Activated T-helper 2 cell treated with anti-CD3 and anti-CD28 coated beads, Interferon-gamma antibody, Interleukin-2, Interleukin-4, amounts not matched to agents 10 μg/mL and 5 μg/mL and 100 μg/mL, durations not matched to agents 14 hours and 24 hours and 36 hours (primary cell): ENCODE results near the gene CCDC7. TPM values are rescaled to one million over a fixed set of nuclear protein-coding genes. Genes with fewer than 3 reads are reported as not detected.

Experiments used
- DNase-seq: peaks from one replicate; pipeline ENCODE4 v3.0.0; 2021; ENCODE audit warnings: low spot score
- H3K27ac Mint-ChIP-seq: one replicate; pipeline ENCODE4 v1.8.0; 2021; ENCODE audit warnings: mixed read lengths
- H3K27me3 Mint-ChIP-seq: one replicate; pipeline ENCODE4 v1.8.0; 2021; ENCODE audit warnings: low read depth, mixed read lengths
- H3K36me3 Mint-ChIP-seq: one replicate; pipeline ENCODE4 v1.8.0; 2021; ENCODE audit warnings: low read depth, mixed read lengths
- H3K4me1 Mint-ChIP-seq: one replicate; pipeline ENCODE4 v1.8.0; 2021; ENCODE audit warnings: low read depth, mixed read lengths
- H3K4me3 Mint-ChIP-seq: one replicate; pipeline ENCODE4 v1.8.0; 2021; ENCODE audit warnings: low read depth, mild to moderate bottlenecking, moderate library complexity, mixed read lengths
- H3K9me3 Mint-ChIP-seq: one replicate; pipeline ENCODE4 v1.8.0; 2021; ENCODE audit warnings: mixed read lengths
- intact Hi-C: fragments of 100-400 bp; cut with micrococcal nuclease; formaldehyde crosslinking; loops from one replicate; pipeline ENCODE4 v1.15.1; 2023
- total RNA-seq: library from RNA; stranded (reverse); gene quantifications from 2 replicates; pipeline ENCODE4 v1.2.3, GENCODE V29; 2022

CCDC7 gene
- total RNA-seq, 1 donor from 2014 or later, result 14.0 TPM

DNA sequence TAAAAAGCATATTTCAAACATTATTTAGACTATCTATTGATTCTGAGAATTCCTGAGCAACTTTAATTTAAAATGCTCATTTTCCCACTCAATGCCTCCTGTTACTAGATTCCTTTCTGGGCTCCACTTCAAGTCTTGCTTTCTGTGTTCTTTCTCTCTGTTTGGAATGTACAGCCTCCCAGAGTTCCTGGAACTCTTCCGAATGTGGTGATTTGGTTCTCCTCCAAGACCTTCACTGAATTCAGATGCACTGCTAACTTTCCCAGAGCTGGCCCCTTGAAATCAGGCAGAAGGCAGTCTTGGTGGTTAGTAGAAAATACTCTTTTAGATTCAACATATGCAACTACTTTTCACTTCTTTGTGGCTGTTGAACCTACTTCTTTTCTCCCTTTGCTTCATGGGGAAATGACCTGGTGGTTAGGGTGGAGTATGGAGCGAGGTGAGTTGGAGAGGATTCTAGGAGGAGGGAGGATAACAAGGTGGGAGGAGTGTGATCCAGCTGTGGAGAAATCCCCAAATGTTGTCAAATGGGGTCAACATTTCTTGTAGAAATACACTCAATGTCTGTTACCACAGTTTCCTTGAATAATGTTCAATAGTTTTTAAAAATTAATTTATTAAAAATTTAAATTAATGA lies 27.9 kb upstream of the CCDC7 start:
- peaks cover 8% of the 10 kb centered on the region for H3K9me3 Mint-ChIP-seq
- no peaks in the 10 kb centered on the region for H3K36me3 Mint-ChIP-seq
- H3K27me3 Mint-ChIP-seq, result peaks cover 8% of the 10 kb centered on the region

GRCh38 chr10:32418572-32418971 lies 27.4 kb upstream of the CCDC7 start:
- H3K9me3 Mint-ChIP-seq, result peaks cover 14% of the 10 kb centered on the region
- H3K27ac Mint-ChIP-seq, result no peak overlapping the region
- no peak overlapping the region for H3K4me3 Mint-ChIP-seq
- peaks cover 3% of the 10 kb centered on the region for H3K4me1 Mint-ChIP-seq
- H3K27me3 Mint-ChIP-seq, result peaks cover 8% of the 10 kb centered on the region
- no peak for DNase-seq
- intact Hi-C loops, result no loop called here
- peaks cover 3% of the 10 kb centered on the region for H3K36me3 Mint-ChIP-seq

More for the DNA sequence above, 27.9 kb upstream of the CCDC7 start:
- no peak for DNase-seq
- intact Hi-C loops, result no loop called here
- Mint-ChIP-seq H3K4me1 (peaks cover 6% of the 10 kb centered on the region), H3K4me3 (no peak overlapping the region), H3K27ac (no peak overlapping the region)

- Mint-ChIP-seq H3K4me3 (no peak overlapping the region), H3K27ac (no peak overlapping the region), H3K36me3 (peaks cover 3% of the 10 kb centered on the region), H3K4me1 (no peaks in the 10 kb centered on the region), H3K27me3 (peaks cover 11% of the 10 kb centered on the region), H3K9me3 (peaks cover 21% of the 10 kb centered on the region)
- DNase-seq, result no peak
- intact Hi-C loops, result no loop called here
Measured at GRCh38 chr10:32419615-32420014, 26.3 kb upstream of the CCDC7 start.

- H3K27ac Mint-ChIP-seq, result no peak overlapping the region
- no peak for DNase-seq
- intact Hi-C loops, result no loop called here
- no peak overlapping the region for H3K4me3 Mint-ChIP-seq
- peaks cover 21% of the 10 kb centered on the region for H3K9me3 Mint-ChIP-seq
- H3K36me3 Mint-ChIP-seq, result peaks cover 3% of the 10 kb centered on the region
- no peaks in the 10 kb centered on the region for H3K4me1 Mint-ChIP-seq
- H3K27me3 Mint-ChIP-seq, result peaks cover 17% of the 10 kb centered on the region
Measured at GRCh38 chr10:32426186-32426585, 19.8 kb upstream of the CCDC7 start.

GRCh38 chr10:32433542-32433941 lies 12.4 kb upstream of the CCDC7 start:
- Mint-ChIP-seq H3K9me3 (peaks cover 8% of the 10 kb centered on the region), H3K4me1 (peaks cover 2% of the 10 kb centered on the region), H3K36me3 (no peaks in the 10 kb centered on the region), H3K4me3 (no peak overlapping the region), H3K27ac (no peak overlapping the region), H3K27me3 (peaks cover 13% of the 10 kb centered on the region)
- no peak for DNase-seq
- intact Hi-C loops, result no loop called here

DNA sequence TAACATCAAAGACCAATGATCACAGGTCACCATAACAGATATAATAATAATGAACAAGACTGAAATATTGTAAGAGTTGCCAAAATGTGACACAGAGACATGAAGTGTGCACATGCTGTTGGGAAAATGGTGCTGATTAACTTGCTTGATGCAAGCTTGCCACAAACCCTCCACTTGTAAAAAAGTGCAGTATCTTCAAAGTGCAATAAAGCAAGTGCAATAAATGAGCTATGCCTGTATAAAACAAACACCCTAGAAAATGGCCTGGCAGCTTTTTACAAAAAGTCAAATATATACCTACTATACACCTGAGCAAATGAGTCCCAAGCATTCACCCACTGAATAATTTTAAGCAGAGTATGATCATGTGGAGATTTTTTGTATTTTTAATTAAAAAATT lies 9.7 kb upstream of the CCDC7 start:
- no peak overlapping the region for H3K27ac Mint-ChIP-seq
- intact Hi-C loops, result no loop called here
- no peak overlapping the region for H3K4me3 Mint-ChIP-seq
- H3K36me3 Mint-ChIP-seq, result no peaks in the 10 kb centered on the region
- peaks cover 2% of the 10 kb centered on the region for H3K4me1 Mint-ChIP-seq
- peaks cover 13% of the 10 kb centered on the region for H3K27me3 Mint-ChIP-seq
- no peak for DNase-seq
- H3K9me3 Mint-ChIP-seq, result peaks cover 8% of the 10 kb centered on the region

DNA sequence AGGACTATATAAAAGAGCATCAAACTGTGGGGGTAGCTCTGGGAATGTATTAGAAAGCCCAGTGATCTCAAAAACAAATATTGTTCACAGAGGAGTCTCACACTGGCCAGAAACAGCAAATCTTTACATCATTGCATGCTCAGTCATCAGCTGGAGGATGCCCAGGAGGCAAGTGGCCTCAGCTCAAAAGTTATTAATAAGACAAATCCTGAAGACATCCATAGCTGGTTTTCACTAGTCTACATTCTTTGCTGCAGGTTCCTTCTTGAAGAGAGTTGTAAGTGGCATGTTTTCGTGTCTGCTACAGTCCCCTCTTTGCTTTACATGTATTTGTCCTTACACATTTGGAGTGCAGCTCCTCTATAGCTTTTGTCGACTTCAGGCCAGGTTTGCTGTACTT lies 8.6 kb upstream of the CCDC7 start:
- peaks cover 2% of the 10 kb centered on the region for H3K4me1 Mint-ChIP-seq
- intact Hi-C loops, result no loop called here
- no peaks in the 10 kb centered on the region for H3K36me3 Mint-ChIP-seq
- H3K27me3 Mint-ChIP-seq, result peaks cover 12% of the 10 kb centered on the region
- no peak overlapping the region for H3K27ac Mint-ChIP-seq
- no peak for DNase-seq
- H3K9me3 Mint-ChIP-seq, result peaks cover 8% of the 10 kb centered on the region
- H3K4me3 Mint-ChIP-seq, result no peak overlapping the region

- H3K27me3 Mint-ChIP-seq, result peaks cover 7% of the 10 kb centered on the region
Measured at GRCh38 chr10:32445036-32445435, 904 bp upstream of the CCDC7 start.

GRCh38 chr10:32446536-32447406 lies 831 bp downstream of the CCDC7 start:
- intact Hi-C loops, result loop anchor here (1.0 to 10.0 kb wide), 4 partner anchors 68 to 511 kb away; partner anchors contain the start of genes ITGB1 and KIF5B
- Mint-ChIP-seq H3K27me3 (peaks cover 2% of the 10 kb centered on the region), H3K9me3 (peaks cover 4% of the 10 kb centered on the region), H3K27ac (peak overlapping the region; percentile 94), H3K4me1 (peaks cover 10% of the 10 kb centered on the region), H3K36me3 (peaks cover 4% of the 10 kb centered on the region), H3K4me3 (peak overlapping the region; percentile 90)
- no peak for DNase-seq

More at GRCh38 chr10:32445036-32445435, 904 bp upstream of the CCDC7 start:
- intact Hi-C loops, result loop anchor here (1.0 to 10.0 kb wide), 3 partner anchors 32 to 512 kb away; partner anchors contain the start of genes ITGB1 and KIF5B
- DNase-seq, result no peak
- Mint-ChIP-seq H3K4me1 (peaks cover 10% of the 10 kb centered on the region), H3K27ac (no peak overlapping the region), H3K9me3 (peaks cover 4% of the 10 kb centered on the region), H3K4me3 (peak overlapping the region; percentile 90), H3K36me3 (no peaks in the 10 kb centered on the region)

DNA sequence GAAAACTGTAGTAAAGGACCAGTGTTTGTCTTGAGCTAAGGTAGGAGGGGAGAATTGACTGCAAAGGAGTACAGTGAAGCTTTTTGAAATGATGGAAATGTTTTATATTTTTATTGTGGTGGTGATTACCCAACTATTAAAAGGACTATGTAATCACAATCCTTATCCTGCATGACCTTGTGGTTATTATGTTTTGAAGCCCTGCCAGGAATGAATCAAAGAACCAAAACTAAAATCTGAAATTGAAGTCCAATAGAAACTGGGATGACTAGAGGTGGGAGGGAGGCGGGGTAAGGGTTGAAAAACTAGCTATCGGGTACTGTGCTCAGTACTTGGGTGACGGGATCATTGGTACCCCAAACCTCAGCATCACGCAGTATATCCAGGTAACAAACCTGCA lies 8.2 kb downstream of the CCDC7 start:
- no peak for DNase-seq
- intact Hi-C loops, result no loop called here
- H3K27ac Mint-ChIP-seq, result no peak overlapping the region
- peaks cover 49% of the 10 kb centered on the region for H3K36me3 Mint-ChIP-seq
- H3K4me1 Mint-ChIP-seq, result peaks cover 11% of the 10 kb centered on the region
- H3K4me3 Mint-ChIP-seq, result no peak overlapping the region
- no peaks in the 10 kb centered on the region for H3K9me3 Mint-ChIP-seq
- no peaks in the 10 kb centered on the region for H3K27me3 Mint-ChIP-seq

DNA sequence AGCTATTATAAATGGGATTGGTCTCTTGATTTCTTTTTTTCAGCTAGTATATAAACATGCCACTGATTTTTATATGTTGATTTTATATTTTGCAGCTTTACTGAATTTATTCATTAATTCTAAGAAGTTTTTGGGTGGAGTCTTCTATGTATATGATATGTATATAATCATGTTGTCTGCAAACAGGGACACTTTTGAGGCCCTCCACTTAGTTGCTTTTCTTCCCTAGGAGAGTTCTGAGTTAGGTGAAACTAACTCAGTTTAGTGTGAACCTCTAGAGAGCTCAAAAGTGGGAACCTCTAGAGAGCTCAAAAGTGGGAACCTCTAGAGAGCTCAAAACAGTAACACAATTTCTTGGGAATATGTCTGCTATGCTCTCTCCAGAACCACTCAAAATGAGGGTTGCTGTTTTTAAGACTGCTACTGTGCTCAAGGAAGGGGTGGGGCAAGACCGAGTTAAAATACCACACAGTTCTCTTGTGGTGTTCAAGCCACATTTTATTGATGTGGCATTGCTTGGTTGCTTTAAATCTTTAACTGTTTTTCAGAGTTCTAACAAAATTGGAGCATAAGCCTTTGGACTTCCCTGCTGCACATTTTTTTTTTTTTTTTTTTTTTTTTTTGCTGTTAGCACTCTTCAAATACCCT lies 13.2 kb downstream of the CCDC7 start:
- H3K27me3 Mint-ChIP-seq, result no peaks in the 10 kb centered on the region
- no peak overlapping the region for H3K4me3 Mint-ChIP-seq
- H3K27ac Mint-ChIP-seq, result peak overlapping the region; percentile 28
- intact Hi-C loops, result no loop called here
- peak; percentile 50 for DNase-seq
- H3K4me1 Mint-ChIP-seq, result peaks cover 25% of the 10 kb centered on the region
- H3K36me3 Mint-ChIP-seq, result peaks cover 40% of the 10 kb centered on the region
- no peaks in the 10 kb centered on the region for H3K9me3 Mint-ChIP-seq

- H3K27me3 Mint-ChIP-seq, result no peaks in the 10 kb centered on the region
- H3K9me3 Mint-ChIP-seq, result no peaks in the 10 kb centered on the region
- H3K36me3 Mint-ChIP-seq, result peaks cover 40% of the 10 kb centered on the region
- no peak for DNase-seq
- no peak overlapping the region for H3K27ac Mint-ChIP-seq
- intact Hi-C loops, result loop anchor here (1.0 kb wide), 1 partner anchor 10 kb away; no protein-coding TSS in a partner anchor
- no peak overlapping the region for H3K4me3 Mint-ChIP-seq
- H3K4me1 Mint-ChIP-seq, result peaks cover 25% of the 10 kb centered on the region
Measured at GRCh38 chr10:32461203-32461602, 15.3 kb downstream of the CCDC7 start.
